ENCODE data around the gene SLC37A2. TPM values are rescaled to one million over a fixed set of nuclear protein-coding genes. Genes with fewer than 3 reads are reported as not detected.

The SLC37A2 gene
- total RNA-seq, 4 donors from 2014 or later = 3.9 to 11.4 (median 7.2) TPM

- Histone ChIP-seq H3K4me1 (peaks cover 0 to 6% (median 0%) of the 10 kb centered on the region in 4 donors), H3K4me3 (no peak overlapping the region), H3K9me3 (no peaks in the 10 kb centered on the region), H3K27me3 (no peaks in the 10 kb centered on the region), H3K27ac (peak overlapping the region in 2 of 4 donors; percentile 3 to 20), H3K36me3 (peaks cover 0 to 13% (median 0%) of the 10 kb centered on the region in 3 donors)
- WGBS, 2 donors = 42% methylated on average over 5 of the region's 5 CpGs
- TF ChIP-seq EP300 (IDR thresholded peaks at IDR 0.05) = no peak
- TF ChIP-seq, protein P1, sequence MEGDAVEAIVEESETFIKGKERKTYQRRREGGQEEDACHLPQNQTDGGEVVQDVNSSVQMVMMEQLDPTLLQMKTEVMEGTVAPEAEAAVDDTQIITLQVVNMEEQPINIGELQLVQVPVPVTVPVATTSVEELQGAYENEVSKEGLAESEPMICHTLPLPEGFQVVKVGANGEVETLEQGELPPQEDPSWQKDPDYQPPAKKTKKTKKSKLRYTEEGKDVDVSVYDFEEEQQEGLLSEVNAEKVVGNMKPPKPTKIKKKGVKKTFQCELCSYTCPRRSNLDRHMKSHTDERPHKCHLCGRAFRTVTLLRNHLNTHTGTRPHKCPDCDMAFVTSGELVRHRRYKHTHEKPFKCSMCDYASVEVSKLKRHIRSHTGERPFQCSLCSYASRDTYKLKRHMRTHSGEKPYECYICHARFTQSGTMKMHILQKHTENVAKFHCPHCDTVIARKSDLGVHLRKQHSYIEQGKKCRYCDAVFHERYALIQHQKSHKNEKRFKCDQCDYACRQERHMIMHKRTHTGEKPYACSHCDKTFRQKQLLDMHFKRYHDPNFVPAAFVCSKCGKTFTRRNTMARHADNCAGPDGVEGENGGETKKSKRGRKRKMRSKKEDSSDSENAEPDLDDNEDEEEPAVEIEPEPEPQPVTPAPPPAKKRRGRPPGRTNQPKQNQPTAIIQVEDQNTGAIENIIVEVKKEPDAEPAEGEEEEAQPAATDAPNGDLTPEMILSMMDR (IDR thresholded peaks at IDR 0.05) = peak; percentile 43 to 81 (median 54)
- no peak for DNase-seq (ENCODE audit: low spot score in 2 of 2)
These were observed 28.3 kb downstream of the SLC37A2 start for GRCh38 chr11:125091247-125091876.

GRCh38 chr11:125091877-125092664 lies 29.0 kb downstream of the SLC37A2 start:
- Histone ChIP-seq H3K27me3 (no peaks in the 10 kb centered on the region), H3K27ac (peak overlapping the region in 1 of 4 donors; percentile 3), H3K9me3 (no peaks in the 10 kb centered on the region), H3K4me3 (no peak overlapping the region), H3K36me3 (peaks cover 0 to 20% (median 3%) of the 10 kb centered on the region in 3 donors), H3K4me1 (peaks cover 0 to 6% (median 0%) of the 10 kb centered on the region in 4 donors)
- WGBS, 2 donors = 72 to 79% methylated on average over 6 of the region's 6 CpGs
- TF ChIP-seq, protein P1 (IDR thresholded peaks at IDR 0.05) = no peak
- TF ChIP-seq POLR2A (IDR thresholded peaks at IDR 0.05) = no peak
- TF ChIP-seq EP300 (IDR thresholded peaks at IDR 0.05) = no peak
- no peak for DNase-seq (ENCODE audit: low spot score in 2 of 2)

DNA sequence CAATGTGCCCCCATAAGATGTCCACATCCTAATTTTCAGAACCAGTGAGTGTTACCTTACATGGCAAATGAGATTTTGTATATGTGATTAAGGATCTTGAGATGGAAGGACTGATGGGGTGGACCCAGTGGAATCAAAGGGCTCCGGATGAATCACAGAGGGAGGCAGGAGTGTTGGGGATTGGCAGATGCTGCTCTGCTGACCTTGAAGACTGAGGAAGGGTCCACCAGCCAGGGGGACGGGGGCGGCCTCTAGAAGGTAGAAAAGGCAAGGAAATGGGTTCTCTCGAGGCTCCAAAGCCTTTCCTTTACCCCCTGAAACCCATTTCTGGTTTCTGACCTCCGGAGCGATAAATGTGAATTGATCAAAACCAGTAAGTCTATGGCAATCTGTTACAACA lies 29.6 kb downstream of the SLC37A2 start:
- WGBS, 2 donors = 85 to 91% methylated on average over 6 of the region's 6 CpGs
- H3K36me3 ChIP-seq = peaks cover 0 to 26% (median 7%) of the 10 kb centered on the region in 3 donors

DNA sequence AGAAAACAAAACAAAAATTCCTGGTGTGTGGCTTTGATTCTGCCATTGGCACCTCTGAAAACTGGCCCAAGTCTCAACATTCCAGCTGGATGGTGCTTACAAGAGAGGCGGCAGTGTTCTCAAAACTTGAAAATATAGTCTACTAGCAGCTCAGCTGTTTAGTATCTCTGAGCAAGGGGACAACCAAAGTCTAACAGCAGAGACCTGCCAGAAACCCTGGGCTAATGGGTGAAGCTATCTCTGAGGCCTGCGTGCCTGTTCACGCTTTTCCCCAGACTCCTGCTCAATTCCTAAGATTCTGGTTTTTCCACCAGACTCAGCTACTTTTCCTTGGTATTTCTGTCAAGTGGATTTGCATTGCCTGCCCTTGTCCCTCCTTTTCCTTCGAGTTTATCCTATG lies 30.4 kb downstream of the SLC37A2 start:
- Histone ChIP-seq H3K4me3 (no peak overlapping the region), H3K27ac (no peak overlapping the region), H3K27me3 (no peaks in the 10 kb centered on the region), H3K4me1 (peaks cover 0 to 6% (median 0%) of the 10 kb centered on the region in 4 donors), H3K9me3 (no peaks in the 10 kb centered on the region), H3K36me3 (peaks cover 0 to 34% (median 7%) of the 10 kb centered on the region in 3 donors)
- TF ChIP-seq POLR2A (IDR thresholded peaks at IDR 0.05) (no peak), EP300 (IDR thresholded peaks at IDR 0.05) (no peak)
- TF ChIP-seq, protein P1 (IDR thresholded peaks at IDR 0.05) = no peak
- DNase-seq (ENCODE audit: low spot score in 2 of 2) = no peak
- 81 to 88% methylated on average over 4 of the region's 4 CpGs for WGBS, 2 donors

More for the DNA sequence above, 29.6 kb downstream of the SLC37A2 start:
- no peaks in the 10 kb centered on the region for H3K9me3 ChIP-seq
- H3K4me3 ChIP-seq = no peak overlapping the region
- no peak overlapping the region for H3K27ac ChIP-seq
- TF ChIP-seq EP300 (IDR thresholded peaks at IDR 0.05) = no peak
- TF ChIP-seq POLR2A (IDR thresholded peaks at IDR 0.05) = no peak
- TF ChIP-seq, protein P1 (IDR thresholded peaks at IDR 0.05) = no peak
- no peak for DNase-seq (ENCODE audit: low spot score in 2 of 2)
- no peaks in the 10 kb centered on the region for H3K27me3 ChIP-seq
- peaks cover 0 to 6% (median 0%) of the 10 kb centered on the region in 4 donors for H3K4me1 ChIP-seq

DNA sequence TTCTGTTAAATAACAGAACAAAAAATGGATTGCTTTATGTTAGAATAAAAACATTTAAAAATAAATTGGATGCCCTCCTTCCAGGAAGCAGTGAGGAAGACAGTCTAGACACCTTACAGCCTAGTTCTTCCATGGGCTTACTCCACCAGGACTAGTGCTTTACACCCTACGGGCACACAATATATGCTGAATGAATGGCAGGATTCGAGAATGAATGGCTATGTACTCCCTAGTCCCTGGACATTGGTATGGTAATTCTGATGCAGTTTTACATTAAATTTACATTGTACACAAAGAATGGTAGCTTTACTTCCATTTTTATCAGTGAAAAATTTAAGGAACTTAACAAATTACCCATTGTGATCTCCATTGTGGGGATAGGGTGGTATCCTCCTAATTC lies 31.6 kb downstream of the SLC37A2 start:
- peaks cover 0 to 6% (median 0%) of the 10 kb centered on the region in 4 donors for H3K4me1 ChIP-seq
- no peak overlapping the region for H3K4me3 ChIP-seq
- H3K27ac ChIP-seq = no peak overlapping the region
- TF ChIP-seq POLR2A (IDR thresholded peaks at IDR 0.05) (no peak), EP300 (IDR thresholded peaks at IDR 0.05) (no peak)
- TF ChIP-seq, protein P1 (IDR thresholded peaks at IDR 0.05) = no peak
- H3K27me3 ChIP-seq = no peaks in the 10 kb centered on the region
- no peak for DNase-seq (ENCODE audit: low spot score in 2 of 2)
- H3K36me3 ChIP-seq = peaks cover 0 to 46% (median 7%) of the 10 kb centered on the region in 3 donors
- WGBS, 2 donors = 77% methylated on average over 2 of the region's 2 CpGs
- H3K9me3 ChIP-seq = no peaks in the 10 kb centered on the region
